PC-3 (cell line): ENCODE measurements around the gene TOM1L2. TPM values are rescaled to one million over a fixed set of nuclear protein-coding genes. Genes with fewer than 3 reads are reported as not detected.
"Not testable (repeated sequence)": the region's sequence is repeated elsewhere in the genome, so short reads cannot be mapped to it uniquely, and the experiment has no call there.

Source experiments
- ATAC-seq: fragments of 200-7000 bp; cut with Tn5 transposase; 2 replicates; pipeline ENCODE4 v1.9.1; 2020; ENCODE audit warnings: mild to moderate bottlenecking, moderate library complexity
- BruUV-seq: library from RNA; stranded (reverse); fragments of 400-500 nt; replicated peaks from 2 replicates; lab custom pipeline; 2021; lab: Mats Ljungman, UMichigan
- CTCF ChIA-PET: fragments of 300-600 bp; sonication (Branson Sonifier 250); formaldehyde crosslinking; loops from one replicate; lab custom pipeline; 2022; ENCODE audit warnings: antibody characterized with exemption; lab: Charles Lee
- POLR2A ChIA-PET: fragments of 300-600 bp; sonication (Branson Sonifier 250); formaldehyde crosslinking; loops from one replicate; lab custom pipeline; 2022; ENCODE audit warnings: antibody characterized with exemption; ENCODE audit not compliant: unreplicated experiment; lab: Charles Lee
- DNase-seq: peaks from one replicate; pipeline ENCODE4 v3.0.0-alpha.2; 2015
- H2AFZ ChIP-seq: fragments of 300-600 bp; sonication (generic); 2 replicates; pipeline ENCODE4 v1.6.0; 2016; ENCODE audit warnings: antibody characterized with exemption, low read length
- H3F3A ChIP-seq: fragments of 300-600 bp; sonication (generic); one replicate; pipeline ENCODE4 v1.6.0; 2017; ENCODE audit warnings: antibody characterized with exemption, low read length, control low read depth, mild to moderate bottlenecking; ENCODE audit not compliant: unreplicated experiment
- H3K27ac ChIP-seq: fragments of 300-600 bp; sonication (generic); 2 replicates; pipeline ENCODE4 v1.5.1; 2016; ENCODE audit warnings: mild to moderate bottlenecking, low read length
- H3K27me3 ChIP-seq: fragments of 300-600 bp; sonication (generic); 2 replicates; pipeline ENCODE4 v1.6.1; 2016; ENCODE audit warnings: low read length, mixed read lengths
- H3K36me3 ChIP-seq: fragments of 300-600 bp; sonication (generic); 2 replicates; pipeline ENCODE4 v1.6.1; 2016; ENCODE audit warnings: low read depth, mixed run types, low read length, mixed read lengths
- H3K4me1 ChIP-seq: fragments of 300-600 bp; sonication (generic); 2 replicates; pipeline ENCODE4 v1.5.1; 2016; ENCODE audit warnings: low read length; ENCODE audit not compliant: insufficient read depth
- H3K4me2 ChIP-seq: fragments of 300-600 bp; sonication (generic); 2 replicates; pipeline ENCODE4 v1.6.0; 2016; ENCODE audit warnings: low read length
- H3K4me3 ChIP-seq: fragments of 300-600 bp; sonication (generic); 2 replicates; pipeline ENCODE4 v1.5.1; 2016; ENCODE audit warnings: mild to moderate bottlenecking, low read length, mixed read lengths
- H3K79me2 ChIP-seq: fragments of 300-600 bp; sonication (generic); 2 replicates; pipeline ENCODE4 v1.6.1; 2017; ENCODE audit warnings: low read length, mixed read lengths
- H3K9ac ChIP-seq: fragments of 300-600 bp; sonication (generic); 2 replicates; pipeline ENCODE4 v1.6.0; 2016; ENCODE audit warnings: mild to moderate bottlenecking, low read length
- H3K9me2 ChIP-seq: fragments of 300-600 bp; sonication (generic); replicated peaks from 2 replicates; pipeline ENCODE4 v1.6.1; 2016; ENCODE audit warnings: mixed run types, low read length, mixed read lengths
- H3K9me3 ChIP-seq: fragments of 300-600 bp; sonication (generic); 2 replicates; pipeline ENCODE4 v1.6.1; 2016; ENCODE audit warnings: low read length, mixed read lengths
- H4K20me1 ChIP-seq: fragments of 300-600 bp; sonication (generic); 2 replicates; pipeline ENCODE4 v1.6.1; 2016; ENCODE audit warnings: low read length, mixed read lengths
- CTCF ChIP-seq: fragments of 300-600 bp; sonication (generic); conservative IDR thresholded peaks from 2 replicates; pipeline ENCODE4 v1.5.1; 2017; ENCODE audit warnings: antibody characterized with exemption, low read depth, mild to moderate bottlenecking, low read length
- EZH2 ChIP-seq: fragments of 300-600 bp; sonication (generic); IDR thresholded peaks from one replicate; pipeline ENCODE4 v1.6.1; 2017; ENCODE audit warnings: antibody characterized with exemption, mild to moderate bottlenecking, low read length; ENCODE audit not compliant: unreplicated experiment
- EZH2phosphoT487 ChIP-seq: fragments of 300-600 bp; sonication (generic); IDR thresholded peaks from 2 replicates; pipeline ENCODE4 v1.6.1; 2018; ENCODE audit warnings: mild to moderate bottlenecking, antibody characterized with exemption, low read length, borderline replicate concordance
- intact Hi-C: fragments of 100-400 bp; cut with micrococcal nuclease; formaldehyde crosslinking; loops from 2 replicates; pipeline ENCODE4 v1.9.0; 2023
- total RNA-seq: library from RNA; depleted of rRNA; stranded (reverse); fragments of >200 nt; gene quantifications from 2 replicates; pipeline ENCODE4 v1.2.3, GENCODE V29; 2014

TOM1L2 gene
- total RNA-seq, 1 experiment from 2014 or later: 53.3 TPM

GRCh38 chr17:17957584-17957916 is 14.7 kb downstream of the TOM1L2 start:
- H3K9me3 ChIP-seq: no peaks in the 10 kb centered on the region
- H4K20me1 ChIP-seq: no peaks in the 10 kb centered on the region
- peak overlapping the region; percentile 36; the same call in 1 of the 2 replicates for H3K4me3 ChIP-seq
- intact Hi-C loops: loop anchor here (5.0 kb wide), 1 partner anchor 35 kb away; no protein-coding TSS in a partner anchor
- peak overlapping the region; percentile 78 for H3K4me2 ChIP-seq
- H3K79me2 ChIP-seq: peaks cover 88% of the 10 kb centered on the region
- no TSS peak for BruUV-seq
- ATAC-seq (no peak), DNase-seq (peak; percentile 34)
- H3F3A ChIP-seq: peaks cover 7% of the 10 kb centered on the region
- ChIA-PET CTCF (interaction anchor here (1.1 kb wide), 1 partner anchor 36 kb away, joined by 6 read pairs; no protein-coding TSS in a partner anchor), POLR2A (interaction anchor here (0.7 to 1.6 kb wide), 3 partner anchors 15 to 74 kb away, joined by 3 to 26 read pairs (median 7); partner anchors contain the start of gene DRC3)
- H3K9ac ChIP-seq: peak overlapping the region; percentile 78
- H3K27ac ChIP-seq: peak overlapping the region; percentile 97
- no peak overlapping the region for H2AFZ ChIP-seq
- peaks cover 41% of the 10 kb centered on the region for H3K4me1 ChIP-seq
- TF ChIP-seq EZH2: no peak
- TF ChIP-seq CTCF: no peak
- TF ChIP-seq EZH2phosphoT487: no peak
- peaks cover 9% of the 10 kb centered on the region for H3K36me3 ChIP-seq
- H3K9me2 ChIP-seq: no peaks in the 10 kb centered on the region
- no peaks in the 10 kb centered on the region for H3K27me3 ChIP-seq

GRCh38 chr17:17955790-17956341 is 16.3 kb downstream of the TOM1L2 start:
- H3K27me3 ChIP-seq, BruUV-seq, H3K4me3 ChIP-seq, H2AFZ ChIP-seq, POLR2A ChIA-PET, H3K9ac ChIP-seq, DNase-seq, H3K9me2 ChIP-seq, ATAC-seq, H3K27ac ChIP-seq, H3F3A ChIP-seq, H3K4me2 ChIP-seq, CTCF ChIA-PET, H4K20me1 ChIP-seq, H3K9me3 ChIP-seq, H3K36me3 ChIP-seq: not testable (repeated sequence)
- H3K4me1 ChIP-seq: peaks cover 50% of the 10 kb centered on the region
- intact Hi-C loops: loop anchor here (5.0 kb wide), 1 partner anchor 34 kb away; no protein-coding TSS in a partner anchor
- peaks cover 85% of the 10 kb centered on the region for H3K79me2 ChIP-seq

- ChIA-PET CTCF (no interaction called here), POLR2A (no interaction called here)
- H2AFZ ChIP-seq: no peak overlapping the region
- no TSS peak for BruUV-seq
- peaks cover 82% of the 10 kb centered on the region for H3K79me2 ChIP-seq
- H3K9ac ChIP-seq: no peak overlapping the region
- no peak overlapping the region for H3K4me2 ChIP-seq
- H3K4me1 ChIP-seq: peaks cover 43% of the 10 kb centered on the region
- DNase-seq: no peak
- H3K4me3 ChIP-seq: no peak overlapping the region
- peaks cover 9% of the 10 kb centered on the region for H3K36me3 ChIP-seq
- no peaks in the 10 kb centered on the region for H3K9me3 ChIP-seq
- H4K20me1 ChIP-seq: no peaks in the 10 kb centered on the region
- no peak overlapping the region for H3K27ac ChIP-seq
- H3F3A ChIP-seq: peaks cover 7% of the 10 kb centered on the region
- no peaks in the 10 kb centered on the region for H3K27me3 ChIP-seq
- H3K9me2 ChIP-seq: no peaks in the 10 kb centered on the region
- ATAC-seq: no peak
- intact Hi-C loops: no loop called here
- no peak for TF ChIP-seq CTCF
- no peak for TF ChIP-seq EZH2
- no peak for TF ChIP-seq EZH2phosphoT487
Observed at GRCh38 chr17:17954079-17954478, 18.1 kb downstream of the TOM1L2 start.
